ENCODE data around the gene EXOSC1. TPM values are rescaled to one million over a fixed set of nuclear protein-coding genes. Genes with fewer than 3 reads are reported as not detected.

EXOSC1 gene
- total RNA-seq, 4 donors from 2014 or later = 21.9 to 41.9 (median 30.7) TPM

DNA sequence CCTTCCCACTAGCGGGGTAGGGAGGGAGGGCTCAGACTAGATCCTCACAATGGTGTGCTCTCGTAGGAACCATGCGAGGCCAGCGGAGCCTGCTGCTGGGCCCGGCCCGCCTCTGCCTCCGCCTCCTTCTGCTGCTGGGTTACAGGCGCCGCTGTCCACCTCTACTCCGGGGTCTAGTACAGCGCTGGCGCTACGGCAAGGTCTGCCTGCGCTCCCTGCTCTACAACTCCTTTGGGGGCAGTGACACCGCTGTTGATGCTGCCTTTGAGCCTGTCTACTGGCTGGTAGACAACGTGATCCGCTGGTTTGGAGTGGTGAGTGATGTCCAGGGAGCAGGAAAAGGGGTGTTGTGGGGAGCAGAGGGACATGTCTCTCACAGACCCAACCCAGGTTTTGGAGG is 5.8 kb upstream of the EXOSC1 start:
- Histone ChIP-seq H3K4me1 (peaks cover 32 to 72% (median 51%) of the 10 kb centered on the region in 4 donors), H3K36me3 (peaks cover 11 to 54% (median 40%) of the 10 kb centered on the region in 4 donors), H3K4me3 (no peak overlapping the region), H3K9me3 (no peaks in the 10 kb centered on the region), H3K27me3 (no peaks in the 10 kb centered on the region), H3K27ac (replicated peaks in 1 of 4) (no peak overlapping the region)
- WGBS = 96% methylated on average over 10 of the region's 17 CpGs
- TF ChIP-seq POLR2AphosphoS5 (IDR thresholded peaks at IDR 0.05) = no peak
- intact Hi-C loops (cut with DNase I) = no loop called here
- DNase-seq (ENCODE audit: extremely low spot score) = no peak

DNA sequence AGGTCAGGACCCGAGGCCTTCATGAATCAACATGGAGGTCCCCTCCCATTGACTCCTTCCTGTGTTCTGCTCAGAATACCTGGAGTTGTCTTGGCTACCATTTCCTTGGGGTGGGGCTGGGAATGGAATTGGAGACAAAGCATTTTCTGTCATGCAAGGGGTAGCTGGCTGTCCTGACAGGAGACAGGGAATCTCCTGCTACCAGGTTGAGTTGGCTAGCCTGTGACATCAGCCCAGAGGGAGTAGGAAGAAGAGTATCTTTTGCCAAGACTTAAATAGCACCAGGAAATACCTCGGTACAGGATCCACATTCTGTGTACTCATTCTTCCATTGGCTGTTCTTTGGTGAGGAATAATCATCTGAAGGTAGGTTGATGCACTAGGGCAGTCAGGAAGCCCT is 5.0 kb upstream of the EXOSC1 start:
- Histone ChIP-seq H3K9me3 (no peaks in the 10 kb centered on the region), H3K27me3 (no peaks in the 10 kb centered on the region), H3K27ac (replicated peaks in 1 of 4) (no peak overlapping the region), H3K4me1 (peaks cover 33 to 75% (median 55%) of the 10 kb centered on the region in 4 donors), H3K36me3 (peaks cover 3 to 47% (median 32%) of the 10 kb centered on the region in 4 donors), H3K4me3 (no peak overlapping the region)
- TF ChIP-seq EP300 (IDR thresholded peaks at IDR 0.05) = no peak
- TF ChIP-seq POLR2AphosphoS5 (IDR thresholded peaks at IDR 0.05) = peak in 1 of 2 donors; percentile 4
- no peak for DNase-seq (ENCODE audit: extremely low spot score)
- WGBS = 17% methylated on average over 1 of the region's 2 CpGs
- intact Hi-C loops (cut with DNase I) = no loop called here

DNA sequence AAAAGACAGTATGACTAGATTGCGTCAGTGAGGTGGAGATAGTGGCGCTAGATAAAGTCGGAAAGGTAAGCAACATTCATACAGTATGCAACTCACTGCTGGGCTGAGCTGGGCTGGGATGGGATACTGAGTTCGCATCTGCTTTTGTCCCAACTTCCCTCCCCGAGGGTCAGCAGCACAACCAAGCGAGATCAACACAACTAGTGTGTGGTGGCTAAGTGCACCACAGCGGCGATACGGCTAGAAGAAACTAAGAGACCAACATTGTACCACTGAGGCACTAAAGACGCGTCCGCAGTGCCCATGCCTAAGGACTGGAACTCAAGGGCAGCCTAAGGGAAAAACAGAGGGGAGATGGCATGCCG is 467 bp downstream of the EXOSC1 start:
- Histone ChIP-seq H3K4me3 (peak overlapping the region; percentile 77 to 92 (median 90)), H3K36me3 (peaks cover 6 to 29% (median 18%) of the 10 kb centered on the region in 4 donors), H3K27me3 (no peaks in the 10 kb centered on the region), H3K27ac (replicated peaks in 1 of 4) (peak overlapping the region; percentile 74 to 85 (median 80)), H3K9me3 (no peaks in the 10 kb centered on the region), H3K4me1 (peaks cover 28 to 49% (median 41%) of the 10 kb centered on the region in 4 donors)
- intact Hi-C loops (cut with DNase I) = no loop called here
- 2% methylated on average over 11 of the region's 13 CpGs for WGBS
- no peak for DNase-seq (ENCODE audit: extremely low spot score)
- TF ChIP-seq, protein P1, sequence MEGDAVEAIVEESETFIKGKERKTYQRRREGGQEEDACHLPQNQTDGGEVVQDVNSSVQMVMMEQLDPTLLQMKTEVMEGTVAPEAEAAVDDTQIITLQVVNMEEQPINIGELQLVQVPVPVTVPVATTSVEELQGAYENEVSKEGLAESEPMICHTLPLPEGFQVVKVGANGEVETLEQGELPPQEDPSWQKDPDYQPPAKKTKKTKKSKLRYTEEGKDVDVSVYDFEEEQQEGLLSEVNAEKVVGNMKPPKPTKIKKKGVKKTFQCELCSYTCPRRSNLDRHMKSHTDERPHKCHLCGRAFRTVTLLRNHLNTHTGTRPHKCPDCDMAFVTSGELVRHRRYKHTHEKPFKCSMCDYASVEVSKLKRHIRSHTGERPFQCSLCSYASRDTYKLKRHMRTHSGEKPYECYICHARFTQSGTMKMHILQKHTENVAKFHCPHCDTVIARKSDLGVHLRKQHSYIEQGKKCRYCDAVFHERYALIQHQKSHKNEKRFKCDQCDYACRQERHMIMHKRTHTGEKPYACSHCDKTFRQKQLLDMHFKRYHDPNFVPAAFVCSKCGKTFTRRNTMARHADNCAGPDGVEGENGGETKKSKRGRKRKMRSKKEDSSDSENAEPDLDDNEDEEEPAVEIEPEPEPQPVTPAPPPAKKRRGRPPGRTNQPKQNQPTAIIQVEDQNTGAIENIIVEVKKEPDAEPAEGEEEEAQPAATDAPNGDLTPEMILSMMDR (IDR thresholded peaks at IDR 0.05) = no peak
- no peak for TF ChIP-seq EP300 (IDR thresholded peaks at IDR 0.05)
- TF ChIP-seq POLR2A (IDR thresholded peaks at IDR 0.05; ENCODE audit: low read depth) = no peak
- no peak for TF ChIP-seq POLR2AphosphoS5 (IDR thresholded peaks at IDR 0.05)

DNA sequence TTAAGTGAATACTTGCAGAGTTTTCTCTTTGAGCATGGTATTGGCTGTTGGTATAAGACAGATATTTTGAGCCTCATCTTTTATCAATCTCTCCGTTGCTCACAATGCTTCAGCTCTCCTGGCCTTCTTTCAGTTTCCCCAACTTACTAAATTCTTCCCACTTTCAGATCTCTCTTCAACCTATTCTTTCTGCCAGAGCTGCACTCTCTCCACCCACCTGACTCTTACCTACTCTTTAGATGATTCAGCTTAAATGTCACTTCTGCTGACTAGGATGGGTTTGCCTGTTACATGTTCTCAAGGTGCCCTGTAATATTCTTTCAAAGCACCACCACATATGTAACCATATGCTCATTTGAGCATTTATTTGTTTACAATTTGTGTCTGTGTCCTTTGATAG is 1.6 kb downstream of the EXOSC1 start:
- no peak overlapping the region for H3K4me3 ChIP-seq
- H3K9me3 ChIP-seq = no peaks in the 10 kb centered on the region
- TF ChIP-seq POLR2AphosphoS5 (IDR thresholded peaks at IDR 0.05) = no peak
- no peak for TF ChIP-seq POLR2A (IDR thresholded peaks at IDR 0.05; ENCODE audit: low read depth)
- TF ChIP-seq, protein P1 (IDR thresholded peaks at IDR 0.05) = no peak
- no peak for TF ChIP-seq EP300 (IDR thresholded peaks at IDR 0.05)
- no peak for DNase-seq (ENCODE audit: extremely low spot score)
- H3K27me3 ChIP-seq = no peaks in the 10 kb centered on the region
- no peak overlapping the region for H3K27ac ChIP-seq (replicated peaks in 1 of 4)
- peaks cover 26 to 43% (median 40%) of the 10 kb centered on the region in 4 donors for H3K4me1 ChIP-seq
- 88% methylated on average over 1 of the region's 1 CpG for WGBS
- intact Hi-C loops (cut with DNase I) = no loop called here
- peaks cover 16 to 40% (median 29%) of the 10 kb centered on the region in 4 donors for H3K36me3 ChIP-seq

DNA sequence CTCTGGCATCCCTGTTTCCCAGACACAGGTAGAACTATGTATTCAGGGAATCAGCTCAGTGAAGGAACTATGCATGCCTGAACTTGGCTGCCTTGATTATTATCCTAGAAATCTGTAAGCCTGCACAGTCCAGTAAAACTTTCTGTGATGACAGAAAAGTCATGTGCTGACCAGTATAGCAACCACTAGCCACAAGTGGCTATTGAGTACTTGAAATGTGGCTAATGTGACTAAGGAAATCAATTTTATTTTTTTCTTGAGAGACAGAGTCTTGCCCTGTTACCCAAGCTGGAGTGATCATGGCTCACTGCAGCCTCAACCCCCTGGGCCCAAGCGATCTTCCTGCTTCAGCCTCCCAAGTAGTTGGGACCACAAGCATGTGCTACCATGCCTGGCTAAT is 3.5 kb downstream of the EXOSC1 start:
- 91% methylated on average over 1 of the region's 1 CpG for WGBS
- TF ChIP-seq POLR2AphosphoS5 (IDR thresholded peaks at IDR 0.05) (no peak), EP300 (IDR thresholded peaks at IDR 0.05) (no peak)
- TF ChIP-seq, protein P1 (IDR thresholded peaks at IDR 0.05) = no peak
- DNase-seq (ENCODE audit: extremely low spot score) = no peak
- Histone ChIP-seq H3K27me3 (no peaks in the 10 kb centered on the region), H3K36me3 (peaks cover 22 to 59% (median 47%) of the 10 kb centered on the region in 4 donors), H3K9me3 (no peaks in the 10 kb centered on the region), H3K27ac (replicated peaks in 1 of 4) (no peak overlapping the region), H3K4me1 (peaks cover 15 to 25% (median 23%) of the 10 kb centered on the region in 4 donors), H3K4me3 (no peak overlapping the region)
- intact Hi-C loops (cut with DNase I) = no loop called here

DNA sequence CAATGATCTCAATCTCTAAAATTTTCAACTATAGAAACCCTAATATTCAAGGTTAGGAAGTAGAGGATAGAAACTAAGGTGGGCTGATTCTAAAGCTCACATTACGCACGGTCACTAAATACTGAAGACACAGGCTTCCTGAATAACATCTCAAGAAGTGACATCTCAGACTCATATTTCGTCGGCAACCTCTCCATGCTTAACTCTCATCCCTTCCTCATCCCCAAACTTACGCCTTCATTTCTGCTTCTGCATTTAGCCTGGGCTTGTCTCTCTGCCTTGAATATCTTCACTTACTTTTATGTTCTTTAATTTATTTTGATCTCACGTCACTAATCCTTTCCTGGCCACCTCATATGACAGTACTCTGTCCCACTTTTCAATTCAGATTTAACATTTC is 10.6 kb downstream of the EXOSC1 start:
- Histone ChIP-seq H3K9me3 (no peaks in the 10 kb centered on the region), H3K27me3 (no peaks in the 10 kb centered on the region), H3K4me1 (no peaks in the 10 kb centered on the region), H3K36me3 (peaks cover 48 to 92% (median 88%) of the 10 kb centered on the region in 4 donors), H3K4me3 (no peak overlapping the region), H3K27ac (replicated peaks in 1 of 4) (no peak overlapping the region)
- WGBS = 91% methylated on average over 6 of the region's 6 CpGs
- TF ChIP-seq, protein P1 (IDR thresholded peaks at IDR 0.05) = no peak
- TF ChIP-seq EP300 (IDR thresholded peaks at IDR 0.05) = no peak
- TF ChIP-seq POLR2AphosphoS5 (IDR thresholded peaks at IDR 0.05) = no peak
- no peak for TF ChIP-seq POLR2A (IDR thresholded peaks at IDR 0.05; ENCODE audit: low read depth)
- intact Hi-C loops (cut with DNase I) = no loop called here
- no peak for DNase-seq (ENCODE audit: extremely low spot score)

All from esophagus muscularis mucosa (tissue), 4 donors.